ENCODE measurements around the gene SART1. TPM values are rescaled to one million over a fixed set of nuclear protein-coding genes. Genes with fewer than 3 reads are reported as not detected.

Gene SART1
- total and polyA plus RNA-seq, 2 donors (not counting 1 experiment from before 2014, with no cell fraction given): 17.4 to 43.3 TPM

DNA sequence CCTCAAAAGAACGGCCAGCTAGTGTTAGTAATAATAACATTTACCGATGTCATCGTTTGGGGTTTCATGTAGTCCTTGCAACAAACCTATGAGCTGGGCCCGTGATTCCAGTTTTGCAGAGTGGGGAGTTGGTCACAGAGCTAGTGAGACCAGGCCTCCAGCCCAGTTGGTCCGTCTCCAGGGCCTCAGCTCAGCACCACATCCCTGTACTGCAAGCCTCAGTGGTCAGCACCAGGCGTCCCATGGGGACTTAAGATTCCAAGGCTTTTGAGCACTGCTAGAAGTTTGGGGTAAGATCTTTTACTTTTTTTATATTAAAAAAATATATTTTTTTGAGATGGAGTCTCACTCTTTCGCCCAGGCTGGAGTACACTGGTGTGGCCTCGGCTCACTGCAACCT lies 17.3 kb upstream of the SART1 start:
- TF ChIP-seq, protein P1, sequence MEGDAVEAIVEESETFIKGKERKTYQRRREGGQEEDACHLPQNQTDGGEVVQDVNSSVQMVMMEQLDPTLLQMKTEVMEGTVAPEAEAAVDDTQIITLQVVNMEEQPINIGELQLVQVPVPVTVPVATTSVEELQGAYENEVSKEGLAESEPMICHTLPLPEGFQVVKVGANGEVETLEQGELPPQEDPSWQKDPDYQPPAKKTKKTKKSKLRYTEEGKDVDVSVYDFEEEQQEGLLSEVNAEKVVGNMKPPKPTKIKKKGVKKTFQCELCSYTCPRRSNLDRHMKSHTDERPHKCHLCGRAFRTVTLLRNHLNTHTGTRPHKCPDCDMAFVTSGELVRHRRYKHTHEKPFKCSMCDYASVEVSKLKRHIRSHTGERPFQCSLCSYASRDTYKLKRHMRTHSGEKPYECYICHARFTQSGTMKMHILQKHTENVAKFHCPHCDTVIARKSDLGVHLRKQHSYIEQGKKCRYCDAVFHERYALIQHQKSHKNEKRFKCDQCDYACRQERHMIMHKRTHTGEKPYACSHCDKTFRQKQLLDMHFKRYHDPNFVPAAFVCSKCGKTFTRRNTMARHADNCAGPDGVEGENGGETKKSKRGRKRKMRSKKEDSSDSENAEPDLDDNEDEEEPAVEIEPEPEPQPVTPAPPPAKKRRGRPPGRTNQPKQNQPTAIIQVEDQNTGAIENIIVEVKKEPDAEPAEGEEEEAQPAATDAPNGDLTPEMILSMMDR (conservative IDR thresholded peaks at IDR 0.05 in 1 of 2, IDR thresholded peaks at IDR 0.05 in 1 of 2; ENCODE audit: low read depth in 1 of 2, low read length in 2 of 2): no peak
- no peak for TF ChIP-seq EZH2 (IDR thresholded peaks at IDR 0.05; ENCODE audit: low read length, missing control alignments)
- H3K4me2 ChIP-seq (ENCODE audit: extremely low read depth, insufficient read depth, low read length): no peak overlapping the region
- no peak for DNase-seq (ENCODE audit: low read depth in 2 of 2)
- no peaks in the 10 kb centered on the region for H3K27me3 ChIP-seq (ENCODE audit: control insufficient read depth, insufficient read depth, low read length)
- no peak overlapping the region for H3K4me3 ChIP-seq (replicated peaks in 1 of 4; ENCODE audit: control extremely low read depth in 1 of 4, insufficient read depth in 1 of 4, low read depth in 3 of 4, low read length in 4 of 4)
- no peaks in the 10 kb centered on the region for H3K36me3 ChIP-seq (ENCODE audit: control insufficient read depth, insufficient read depth, low read length)
- no peaks in the 10 kb centered on the region for H4K20me1 ChIP-seq (ENCODE audit: control insufficient read depth, extremely low read depth, insufficient read depth, low read length)
- no peaks in the 10 kb centered on the region for H3K79me2 ChIP-seq (ENCODE audit: control insufficient read depth, insufficient read depth, low read length)
- H3K27ac ChIP-seq (ENCODE audit: insufficient read depth, low read length): no peak overlapping the region
- peaks cover 5% of the 10 kb centered on the region for H3K4me1 ChIP-seq (ENCODE audit: control insufficient read depth, extremely low read depth, insufficient read depth, low read length)
- H3K9ac ChIP-seq (ENCODE audit: insufficient read depth, low read length): no peak overlapping the region
- no peaks in the 10 kb centered on the region for H3K9me3 ChIP-seq (ENCODE audit: control insufficient read depth, insufficient read depth, low read depth, low read length)
- H2AFZ ChIP-seq (ENCODE audit: low read length): no peak overlapping the region

DNA sequence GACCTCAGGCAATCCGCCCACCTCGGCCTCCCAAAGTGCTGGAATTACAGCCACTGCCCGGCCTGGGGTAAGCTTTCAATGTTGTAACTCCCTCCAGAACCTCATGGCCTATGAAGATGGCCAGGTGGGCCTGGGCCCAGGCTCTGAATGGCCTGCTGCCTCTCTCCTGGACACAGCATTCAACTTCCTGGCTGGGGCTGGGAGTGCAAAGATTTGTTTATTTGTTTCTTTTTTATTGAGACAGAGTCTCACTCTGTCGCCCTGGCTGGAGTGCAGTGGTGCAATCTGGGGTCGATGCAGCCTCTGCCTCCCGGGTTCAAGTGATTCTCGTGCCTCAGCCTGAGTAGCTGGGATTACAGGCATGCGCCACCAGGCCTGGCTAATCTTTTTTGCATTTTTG lies 16.8 kb upstream of the SART1 start:
- no peak overlapping the region for H3K4me2 ChIP-seq (ENCODE audit: extremely low read depth, insufficient read depth, low read length)
- H2AFZ ChIP-seq (ENCODE audit: low read length): no peak overlapping the region
- H3K4me1 ChIP-seq (ENCODE audit: control insufficient read depth, extremely low read depth, insufficient read depth, low read length): peaks cover 5% of the 10 kb centered on the region
- no peaks in the 10 kb centered on the region for H4K20me1 ChIP-seq (ENCODE audit: control insufficient read depth, extremely low read depth, insufficient read depth, low read length)
- DNase-seq (ENCODE audit: low read depth in 2 of 2): no peak
- H3K9me3 ChIP-seq (ENCODE audit: control insufficient read depth, insufficient read depth, low read depth, low read length): no peaks in the 10 kb centered on the region
- H3K79me2 ChIP-seq (ENCODE audit: control insufficient read depth, insufficient read depth, low read length): no peaks in the 10 kb centered on the region
- H3K4me3 ChIP-seq (replicated peaks in 1 of 4; ENCODE audit: control extremely low read depth in 1 of 4, insufficient read depth in 1 of 4, low read depth in 3 of 4, low read length in 4 of 4): no peak overlapping the region
- no peaks in the 10 kb centered on the region for H3K36me3 ChIP-seq (ENCODE audit: control insufficient read depth, insufficient read depth, low read length)
- no peak overlapping the region for H3K9ac ChIP-seq (ENCODE audit: insufficient read depth, low read length)
- no peak for TF ChIP-seq EZH2 (IDR thresholded peaks at IDR 0.05; ENCODE audit: low read length, missing control alignments)
- TF ChIP-seq, protein P1 (conservative IDR thresholded peaks at IDR 0.05 in 1 of 2, IDR thresholded peaks at IDR 0.05 in 1 of 2; ENCODE audit: low read depth in 1 of 2, low read length in 2 of 2): no peak
- H3K27ac ChIP-seq (ENCODE audit: insufficient read depth, low read length): no peak overlapping the region
- no peaks in the 10 kb centered on the region for H3K27me3 ChIP-seq (ENCODE audit: control insufficient read depth, insufficient read depth, low read length)

DNA sequence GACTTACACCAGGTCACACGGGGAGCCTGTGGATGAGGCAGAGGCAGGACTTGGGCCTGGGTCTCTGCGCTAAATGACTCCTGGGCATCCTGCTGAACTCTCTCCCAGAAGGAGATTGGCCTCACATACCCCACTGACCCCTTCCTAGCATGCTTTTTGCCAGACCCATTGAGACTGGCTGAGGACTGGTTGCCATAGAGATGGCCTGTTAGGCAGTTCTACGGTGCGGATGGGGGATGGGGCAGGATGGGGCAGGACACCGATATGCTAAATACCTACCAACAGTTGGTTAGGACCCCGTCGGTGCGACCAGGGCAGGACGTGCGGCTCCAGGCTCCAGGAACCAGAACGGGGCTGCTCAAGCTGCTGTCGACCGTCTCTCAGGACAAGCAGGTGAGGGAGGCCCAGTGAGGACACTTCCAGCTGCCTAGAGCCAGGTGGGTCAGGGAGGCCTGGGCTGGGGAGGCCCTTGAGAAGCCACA lies 16.1 kb upstream of the SART1 start, which contains the start of gene TSGA10IP:
TSS of gene TSGA10IP (plus strand) at position 51 of the 482 bp plus-strand sequence. CDS start at position 247, 196 bp downstream.
- no peaks in the 10 kb centered on the region for H3K79me2 ChIP-seq (ENCODE audit: control insufficient read depth, insufficient read depth, low read length)
- no peak for DNase-seq (ENCODE audit: low read depth in 2 of 2)
- no peak within 1 kb of the TSS for H3K4me3 ChIP-seq (replicated peaks in 1 of 4; ENCODE audit: control extremely low read depth in 1 of 4, insufficient read depth in 1 of 4, low read depth in 3 of 4, low read length in 4 of 4)
- no peaks in the 10 kb centered on the region for H3K9me3 ChIP-seq (ENCODE audit: control insufficient read depth, insufficient read depth, low read depth, low read length)
- H3K27ac ChIP-seq (ENCODE audit: insufficient read depth, low read length): no peak within 1 kb of the TSS
- no peaks in the 10 kb centered on the region for H3K36me3 ChIP-seq (ENCODE audit: control insufficient read depth, insufficient read depth, low read length)
- H3K9ac ChIP-seq (ENCODE audit: insufficient read depth, low read length): no peak within 1 kb of the TSS
- H2AFZ ChIP-seq (ENCODE audit: low read length): no peak within 1 kb of the TSS
- TF ChIP-seq EZH2 (IDR thresholded peaks at IDR 0.05; ENCODE audit: low read length, missing control alignments): no peak
- TF ChIP-seq, protein P1 (conservative IDR thresholded peaks at IDR 0.05 in 1 of 2, IDR thresholded peaks at IDR 0.05 in 1 of 2; ENCODE audit: low read depth in 1 of 2, low read length in 2 of 2): no peak
- peaks cover 5% of the 10 kb centered on the region for H3K4me1 ChIP-seq (ENCODE audit: control insufficient read depth, extremely low read depth, insufficient read depth, low read length)
- H3K27me3 ChIP-seq (ENCODE audit: control insufficient read depth, insufficient read depth, low read length): no peaks in the 10 kb centered on the region
- H4K20me1 ChIP-seq (ENCODE audit: control insufficient read depth, extremely low read depth, insufficient read depth, low read length): no peaks in the 10 kb centered on the region
- H3K4me2 ChIP-seq (ENCODE audit: extremely low read depth, insufficient read depth, low read length): no peak within 1 kb of the TSS
